HCT116 (cell line): ENCODE data around the gene RAC2. TPM values are rescaled to one million over a fixed set of nuclear protein-coding genes. Genes with fewer than 3 reads are reported as not detected.

Experiments
- ATAC-seq: fragments of 200-7000 bp; cut with Tn5 transposase; 2 replicates; pipeline ENCODE4 v1.9.1; 2020; ENCODE audit warnings: mild to moderate bottlenecking, moderate library complexity
- BruUV-seq: library from RNA; stranded (reverse); fragments of 400-500 nt; replicated peaks from 2 replicates; lab custom pipeline; 2021; lab: Mats Ljungman, UMichigan
- CTCF ChIA-PET: fragments of 300-600 bp; sonication (Branson Sonifier 250); formaldehyde crosslinking; loops from one replicate; lab custom pipeline; 2021; ENCODE audit warnings: antibody characterized with exemption; lab: Charles Lee
- POLR2A ChIA-PET: fragments of 300-600, 350-600 bp; sonication (Branson Sonifier 250); formaldehyde crosslinking; loops from one replicate; lab custom pipeline; 2021; ENCODE audit warnings: antibody characterized with exemption; lab: Charles Lee
- RAD21 ChIA-PET, 2 experiments: fragments of 300-600 bp; sonication (Branson Sonifier 250); formaldehyde crosslinking; loops; one replicate each; lab custom pipeline; 2023; ENCODE audit warnings: low total read pairs in 2 of 2; ENCODE audit not compliant: uncharacterized antibody in 2 of 2, unreplicated experiment in 2 of 2, low non-redundant PET in 1 of 2; lab: Charles Lee
- DNase-seq: peaks from one replicate; pipeline ENCODE4 v3.0.0-alpha.2; 2010; ENCODE audit warnings: low read depth, low spot score
- H2AFZ ChIP-seq: fragments of 200-600 bp; shearing (Covaris generic), sonication (generic); 2 replicates; pipeline ENCODE4 v1.6.1; 2017; ENCODE audit warnings: low read depth, mixed run types, mixed read lengths, antibody characterized with exemption, low read length; ENCODE audit not compliant: poor library complexity, severe bottlenecking
- H3K27ac ChIP-seq: 2 replicates; pipeline ENCODE4 v1.5.1; 2012; ENCODE audit warnings: low read depth, low read length
- H3K27me3 ChIP-seq: fragments of 200-600 bp; sonication (generic); 2 replicates; pipeline ENCODE4 v1.6.1; 2016; ENCODE audit warnings: mixed run types, low read length, mixed read lengths; ENCODE audit not compliant: insufficient read depth
- H3K36me3 ChIP-seq, 2 experiments: fragments of 200-500 bp in 1 of 2; fragments of 200-600 bp in 1 of 2; sonication (Bioruptor generic) in 1 of 2; sonication (generic) in 1 of 2; 2 replicates each; pipeline versions ENCODE4 v1.5.1 to v1.6.1; 2014 to 2016; ENCODE audit warnings: low read length in 2 of 2, inconsistent platforms in 1 of 2, mixed read lengths in 1 of 2, mixed run types in 1 of 2; ENCODE audit not compliant: insufficient read depth in 2 of 2, control insufficient read depth in 1 of 2
- H3K4me1 ChIP-seq, 2 experiments: fragments of 200-600 bp in 1 of 2; sonication (generic) in 1 of 2; 2 replicates each; pipeline versions ENCODE4 v1.5.1 to v1.6.1; 2012 to 2017; ENCODE audit warnings: low read length in 2 of 2, inconsistent platforms in 1 of 2, mild to moderate bottlenecking in 1 of 2, mixed read lengths in 1 of 2, mixed run types in 1 of 2, moderate library complexity in 1 of 2; ENCODE audit not compliant: insufficient read depth in 2 of 2, control insufficient read depth in 1 of 2
- H3K4me2 ChIP-seq: fragments of 200-600 bp; sonication (generic); 2 replicates; pipeline ENCODE4 v1.6.1; 2017; ENCODE audit warnings: mixed run types, low read length, mixed read lengths
- H3K4me3 ChIP-seq, 2 experiments: fragments of 200-600 bp in 1 of 2; sonication (generic) in 1 of 2; replicated peaks in 1 of 2; 2 replicates each; pipeline ENCODE4 v1.5.1; 2011 to 2016; ENCODE audit warnings: low read length in 2 of 2, control low read depth in 1 of 2, low read depth in 1 of 2, mild to moderate bottlenecking in 1 of 2, mixed read lengths in 1 of 2, mixed run types in 1 of 2
- H3K79me2 ChIP-seq: fragments of 200-600 bp; sonication (generic); 2 replicates; pipeline ENCODE4 v1.6.1; 2017; ENCODE audit warnings: mild to moderate bottlenecking, mixed run types, low read length, moderate library complexity, mixed read lengths; ENCODE audit not compliant: insufficient read depth
- H3K9ac ChIP-seq: fragments of 200-600 bp; sonication (generic); 2 replicates; pipeline ENCODE4 v1.6.1; 2016; ENCODE audit warnings: low read length, mixed read lengths
- H3K9me2 ChIP-seq: fragments of 200-600 bp; sonication (generic), shearing (Covaris generic); 2 replicates; pipeline ENCODE4 v1.6.1; 2017; ENCODE audit warnings: mixed run types, mild to moderate bottlenecking, moderate library complexity; ENCODE audit not compliant: insufficient read depth
- H3K9me3 ChIP-seq, 2 experiments: fragments of 200-500 bp in 1 of 2; fragments of 200-600 bp in 1 of 2; sonication (Bioruptor generic) in 1 of 2; sonication (generic) in 1 of 2; 2 replicates each; pipeline ENCODE4 v1.6.1; 2014 to 2017; ENCODE audit warnings: low read length in 2 of 2, mixed read lengths in 2 of 2, inconsistent platforms in 1 of 2, low read depth in 1 of 2, mild to moderate bottlenecking in 1 of 2, mixed run types in 1 of 2, moderate library complexity in 1 of 2; ENCODE audit not compliant: control insufficient read depth in 1 of 2, insufficient read depth in 1 of 2
- H4K20me1 ChIP-seq: fragments of 200-600 bp; sonication (generic), shearing (Covaris generic); 2 replicates; pipeline ENCODE4 v1.6.1; 2017; ENCODE audit warnings: mixed run types, mild to moderate bottlenecking, moderate library complexity; ENCODE audit not compliant: insufficient read depth
- ATF3 ChIP-seq: IDR thresholded peaks from 2 replicates; pipeline ENCODE4 v1.6.1; 2012
- CTCF ChIP-seq, 3 experiments: fragments of 200-600 bp in 1 of 3; sonication (generic) in 1 of 3; IDR thresholded peaks in 2 of 3; conservative IDR thresholded peaks in 1 of 3; 2 replicates each; pipeline ENCODE4 v1.5.1; 2012 to 2017; ENCODE audit warnings: low read depth in 2 of 3, low read length in 2 of 3, antibody characterized with exemption in 1 of 3, borderline replicate concordance in 1 of 3, control low read depth in 1 of 3, mild to moderate bottlenecking in 1 of 3, mixed read lengths in 1 of 3, mixed run types in 1 of 3, moderate library complexity in 1 of 3; ENCODE audit not compliant: insufficient read depth in 1 of 3
- ELF1 ChIP-seq: IDR thresholded peaks from 2 replicates; pipeline ENCODE4 v1.6.1; 2012; ENCODE audit warnings: low read depth, borderline replicate concordance
- RAD21 ChIP-seq: IDR thresholded peaks from 2 replicates; pipeline ENCODE4 v1.6.1; 2012; ENCODE audit warnings: low read depth, mild to moderate bottlenecking
- REST ChIP-seq: IDR thresholded peaks from 2 replicates; pipeline ENCODE4 v1.6.1; 2012; ENCODE audit warnings: low read depth
- intact Hi-C: fragments of 100-400 bp; cut with micrococcal nuclease; formaldehyde crosslinking; loops from 2 replicates; pipeline ENCODE4 v1.10.0; 2022
- total RNA-seq: library from RNA; stranded (reverse); gene quantifications from one replicate; pipeline ENCODE4 v1.2.1, GENCODE V29; 2021; ENCODE audit not compliant: unreplicated experiment

The RAC2 gene
- total RNA-seq, 1 experiment from 2014 or later: 62.0 TPM

- TF ChIP-seq CTCF (IDR thresholded peaks at IDR 0.05 in 2 of 3, conservative IDR thresholded peaks at IDR 0.05 in 1 of 3; ENCODE audit: borderline replicate concordance in 1 of 3, insufficient read depth in 1 of 3, low read depth in 2 of 3, low read length in 2 of 3) (no peak), ELF1 (no peak)
These were observed 23.8 kb upstream of the RAC2 start (continued) for GRCh38 chr22:37267661-37268413.

GRCh38 chr22:37267135-37267587 lies 23.1 kb upstream of the RAC2 start:
- DNase-seq: no peak
- Histone ChIP-seq H3K36me3 (no peaks in the 10 kb centered on the region), H3K27me3 (no peaks in the 10 kb centered on the region), H3K4me3 (peak overlapping the region; percentile 32 to 51), H3K9ac (peak overlapping the region; percentile 47), H3K9me2 (no peaks in the 10 kb centered on the region), H3K9me3 (peaks cover 0 to 18% of the 10 kb centered on the region in 2 experiments; a peak in 1 of 4 replicates), H3K27ac (no peak overlapping the region; the same call in 1 of the 2 replicates), H3K4me1 (peaks cover 8 to 30% of the 10 kb centered on the region in 2 experiments), H2AFZ (peak overlapping the region; percentile 59), H4K20me1 (no peaks in the 10 kb centered on the region), H3K79me2 (no peaks in the 10 kb centered on the region), H3K4me2 (peak overlapping the region; percentile 81)
- ATAC-seq: peak; percentile 88
- no TSS peak for BruUV-seq
- intact Hi-C loops: loop anchor here (2.0 kb wide), 1 partner anchor 190 kb away; no protein-coding TSS in a partner anchor
- CTCF ChIA-PET: interaction anchor here (0.9 to 2.1 kb wide), 4 partner anchors 8 to 721 kb away, joined by 3 to 10 read pairs (median 5); no protein-coding TSS in a partner anchor
- TF ChIP-seq CTCF (IDR thresholded peaks at IDR 0.05 in 2 of 3, conservative IDR thresholded peaks at IDR 0.05 in 1 of 3; ENCODE audit: borderline replicate concordance in 1 of 3, insufficient read depth in 1 of 3, low read depth in 2 of 3, low read length in 2 of 3) (peak; percentile 60 to 90 (median 76); a peak in 5 of 6 replicates), REST (no peak), RAD21 (peak; percentile 78), ATF3 (no peak)
- RAD21 ChIA-PET: no interaction called here
- POLR2A ChIA-PET: interaction anchor here (0.9 kb wide), 1 partner anchor 8 kb away, joined by 5 read pairs; no protein-coding TSS in a partner anchor
